ENCODE results near the gene ACVR1.

Gene ACVR1

DNA sequence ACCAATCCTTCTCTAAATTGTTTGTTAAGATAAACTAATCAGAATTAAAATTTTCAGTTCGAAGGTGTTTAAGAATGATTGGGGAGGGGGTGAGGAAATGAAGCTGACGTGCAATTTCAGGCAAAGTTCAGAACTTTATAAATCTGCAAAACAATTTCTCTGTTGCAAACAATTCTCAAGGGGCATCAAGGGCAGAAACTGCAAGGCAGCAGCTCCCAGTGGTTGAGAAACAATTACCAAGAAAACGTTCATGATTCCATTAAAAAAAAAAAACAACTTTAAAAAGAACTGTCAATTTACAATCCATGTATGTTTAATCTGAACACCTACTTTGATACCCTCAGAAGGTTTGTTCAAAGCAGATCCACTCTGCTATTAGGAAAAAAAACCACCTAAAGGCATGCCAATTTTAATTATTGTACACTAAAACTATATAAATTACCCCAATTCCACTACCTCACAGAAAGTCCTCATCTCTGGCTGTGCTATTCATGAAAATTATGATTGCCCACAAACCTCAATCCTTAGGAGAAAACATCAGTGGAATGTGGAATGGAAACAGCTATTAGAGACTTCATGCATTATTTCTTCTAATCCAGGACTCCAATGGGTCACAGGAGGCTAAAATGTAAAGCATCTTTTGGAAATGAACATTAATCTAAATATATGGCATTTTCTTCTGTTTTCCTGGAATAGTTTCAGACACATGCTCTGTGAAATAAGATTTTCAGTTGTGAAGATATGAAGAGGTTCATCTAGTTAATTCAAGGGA, 127.6 kb downstream of the ACVR1 start:
- no peak overlapping the region for H3K27ac ChIP-seq
- TF ChIP-seq ZFX (IDR thresholded peaks at IDR 0.05; ENCODE audit: borderline replicate concordance), result no peak
- TF ChIP-seq, protein P1, sequence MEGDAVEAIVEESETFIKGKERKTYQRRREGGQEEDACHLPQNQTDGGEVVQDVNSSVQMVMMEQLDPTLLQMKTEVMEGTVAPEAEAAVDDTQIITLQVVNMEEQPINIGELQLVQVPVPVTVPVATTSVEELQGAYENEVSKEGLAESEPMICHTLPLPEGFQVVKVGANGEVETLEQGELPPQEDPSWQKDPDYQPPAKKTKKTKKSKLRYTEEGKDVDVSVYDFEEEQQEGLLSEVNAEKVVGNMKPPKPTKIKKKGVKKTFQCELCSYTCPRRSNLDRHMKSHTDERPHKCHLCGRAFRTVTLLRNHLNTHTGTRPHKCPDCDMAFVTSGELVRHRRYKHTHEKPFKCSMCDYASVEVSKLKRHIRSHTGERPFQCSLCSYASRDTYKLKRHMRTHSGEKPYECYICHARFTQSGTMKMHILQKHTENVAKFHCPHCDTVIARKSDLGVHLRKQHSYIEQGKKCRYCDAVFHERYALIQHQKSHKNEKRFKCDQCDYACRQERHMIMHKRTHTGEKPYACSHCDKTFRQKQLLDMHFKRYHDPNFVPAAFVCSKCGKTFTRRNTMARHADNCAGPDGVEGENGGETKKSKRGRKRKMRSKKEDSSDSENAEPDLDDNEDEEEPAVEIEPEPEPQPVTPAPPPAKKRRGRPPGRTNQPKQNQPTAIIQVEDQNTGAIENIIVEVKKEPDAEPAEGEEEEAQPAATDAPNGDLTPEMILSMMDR (IDR thresholded peaks at IDR 0.05), result no peak

DNA sequence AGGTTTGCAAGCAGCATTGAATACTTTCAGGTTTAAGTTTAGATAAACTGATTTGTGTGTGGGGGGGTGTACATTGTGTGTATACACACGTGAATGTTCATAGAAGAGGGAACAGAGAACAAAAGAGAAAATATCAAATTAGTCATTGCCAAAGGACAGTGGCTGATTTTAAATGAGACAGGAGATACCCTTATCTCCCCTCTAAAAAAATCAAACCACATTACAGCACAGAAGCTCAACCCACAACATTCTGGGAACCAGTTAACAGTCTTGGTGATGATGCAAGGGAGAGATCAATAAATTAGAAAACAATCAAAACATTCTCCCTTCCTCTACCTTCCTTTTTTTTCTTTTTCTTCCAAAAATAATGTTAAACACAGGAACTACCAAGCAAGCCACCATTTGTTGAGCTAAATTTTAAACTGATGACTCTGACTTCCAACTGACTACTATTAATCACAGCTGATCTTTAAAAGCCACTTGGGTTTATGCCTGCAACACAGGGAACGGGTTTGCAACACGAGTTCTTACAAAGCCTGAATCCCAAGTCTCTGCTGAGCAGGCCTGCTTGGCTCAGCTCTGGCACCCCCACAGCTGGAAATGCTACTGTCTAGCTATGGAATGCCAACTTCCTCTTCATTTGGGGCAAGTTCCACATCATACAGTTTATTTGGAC, 128.3 kb downstream of the ACVR1 start:
- no peak overlapping the region for H3K27ac ChIP-seq
- TF ChIP-seq, protein P1 (IDR thresholded peaks at IDR 0.05), result no peak

DNA sequence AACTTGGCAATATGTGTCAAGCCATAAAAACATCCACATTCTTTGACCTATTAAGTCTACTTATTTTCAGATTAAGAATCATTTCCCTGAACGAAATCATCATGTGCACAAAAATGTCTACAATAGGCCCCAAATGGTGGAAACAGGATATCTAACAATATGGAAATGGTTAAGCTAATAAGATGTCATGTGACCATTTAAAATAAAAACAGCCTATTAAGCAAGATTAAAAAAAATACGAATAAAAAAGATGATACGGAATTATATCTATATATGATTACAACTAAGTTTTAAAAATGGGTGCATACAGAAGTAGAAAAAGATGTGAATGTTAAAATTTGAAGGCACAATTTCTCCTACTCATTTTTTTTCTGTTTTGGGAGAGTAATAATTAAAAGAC, 128.8 kb downstream of the ACVR1 start:
- TF ChIP-seq, protein P1 (IDR thresholded peaks at IDR 0.05), result no peak
- no peak for TF ChIP-seq ZFX (IDR thresholded peaks at IDR 0.05; ENCODE audit: borderline replicate concordance)
- H3K27ac ChIP-seq, result no peak overlapping the region

DNA sequence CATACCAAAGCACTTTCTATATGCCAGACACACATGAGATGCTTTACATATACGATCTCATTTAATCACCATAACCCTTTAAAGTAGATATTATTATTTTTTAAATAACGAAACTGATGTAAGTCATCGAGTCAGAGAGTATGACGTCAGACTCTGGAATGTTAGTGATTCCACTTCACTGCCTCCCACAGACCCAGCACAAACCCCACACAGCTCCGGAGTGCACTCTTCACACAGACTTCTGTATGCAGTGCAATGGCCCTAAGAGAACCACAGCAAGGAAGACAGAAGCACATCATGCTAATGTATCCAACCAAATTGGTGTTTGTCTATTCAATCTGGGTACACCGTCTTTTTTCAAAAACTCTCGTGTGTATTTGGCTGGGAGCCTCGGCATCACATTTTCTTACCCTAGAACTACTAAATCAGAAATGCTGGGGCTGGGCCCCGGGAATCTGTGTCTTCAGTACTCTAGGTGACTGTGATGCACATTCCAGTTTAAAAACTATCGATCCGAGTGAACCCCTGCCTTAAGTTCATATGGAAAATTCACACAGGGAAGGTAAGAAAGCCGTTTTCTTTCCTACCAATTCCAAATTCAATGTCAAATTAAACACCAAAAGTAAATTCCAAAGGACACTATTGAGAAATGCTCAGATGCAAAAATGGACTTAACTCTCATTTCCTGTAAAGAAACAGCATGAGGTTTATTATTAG, 129.7 kb downstream of the ACVR1 start:
- no peak for TF ChIP-seq ZFX (IDR thresholded peaks at IDR 0.05; ENCODE audit: borderline replicate concordance)
- TF ChIP-seq, protein P1 (IDR thresholded peaks at IDR 0.05), result no peak
- H3K27ac ChIP-seq, result no peak overlapping the region

DNA sequence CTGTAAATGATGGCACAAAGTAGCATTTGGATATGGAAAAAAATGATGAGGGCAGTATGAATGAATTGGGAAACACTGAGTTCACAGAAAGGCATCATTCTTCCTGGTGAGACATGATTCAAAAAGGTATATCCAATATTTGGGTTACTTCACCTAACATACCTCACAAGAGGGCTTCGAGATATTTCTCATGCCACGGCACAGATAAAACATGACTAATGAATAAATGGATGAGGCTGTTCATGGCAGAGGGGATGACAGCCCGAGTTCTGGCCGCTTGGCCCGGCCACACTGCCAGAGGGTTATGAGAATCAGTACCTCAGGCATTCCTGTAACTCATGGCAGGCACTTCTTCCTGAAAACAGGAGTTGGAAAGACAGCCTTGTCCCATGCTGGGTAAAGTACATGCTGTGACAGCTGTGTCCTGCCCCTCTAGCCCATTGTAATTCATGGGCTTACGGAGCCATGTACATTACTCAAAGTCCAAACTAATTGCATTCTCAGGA, 131.5 kb downstream of the ACVR1 start:
- TF ChIP-seq, protein P1 (IDR thresholded peaks at IDR 0.05), result no peak
- no peak for TF ChIP-seq ZFX (IDR thresholded peaks at IDR 0.05; ENCODE audit: borderline replicate concordance)
- no peak overlapping the region for H3K27ac ChIP-seq

DNA sequence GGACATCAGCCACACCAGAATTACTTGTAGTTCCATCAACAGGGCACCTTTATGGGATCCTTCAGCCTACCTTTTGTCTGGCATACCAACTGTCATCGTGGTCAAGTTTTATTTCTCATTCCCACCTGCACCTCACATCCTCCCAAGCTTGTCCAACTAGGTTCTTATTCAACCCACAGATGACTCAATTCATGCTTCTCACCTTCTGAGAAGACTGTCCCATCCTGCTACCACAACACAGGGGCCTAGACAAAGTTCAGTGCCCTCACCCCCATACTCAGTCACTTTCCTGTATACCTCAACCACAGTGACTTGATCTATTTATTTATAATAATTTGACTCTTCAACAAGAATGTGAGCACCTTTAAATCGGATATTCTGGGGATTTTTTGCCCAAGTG, 133.1 kb downstream of the ACVR1 start:
- TF ChIP-seq, protein P1 (IDR thresholded peaks at IDR 0.05), result no peak
- no peak for TF ChIP-seq ZFX (IDR thresholded peaks at IDR 0.05; ENCODE audit: borderline replicate concordance)
- no peak overlapping the region for H3K27ac ChIP-seq

Data from 22Rv1 (cell line).